ENCODE data around the gene CCDC68.

DNA sequence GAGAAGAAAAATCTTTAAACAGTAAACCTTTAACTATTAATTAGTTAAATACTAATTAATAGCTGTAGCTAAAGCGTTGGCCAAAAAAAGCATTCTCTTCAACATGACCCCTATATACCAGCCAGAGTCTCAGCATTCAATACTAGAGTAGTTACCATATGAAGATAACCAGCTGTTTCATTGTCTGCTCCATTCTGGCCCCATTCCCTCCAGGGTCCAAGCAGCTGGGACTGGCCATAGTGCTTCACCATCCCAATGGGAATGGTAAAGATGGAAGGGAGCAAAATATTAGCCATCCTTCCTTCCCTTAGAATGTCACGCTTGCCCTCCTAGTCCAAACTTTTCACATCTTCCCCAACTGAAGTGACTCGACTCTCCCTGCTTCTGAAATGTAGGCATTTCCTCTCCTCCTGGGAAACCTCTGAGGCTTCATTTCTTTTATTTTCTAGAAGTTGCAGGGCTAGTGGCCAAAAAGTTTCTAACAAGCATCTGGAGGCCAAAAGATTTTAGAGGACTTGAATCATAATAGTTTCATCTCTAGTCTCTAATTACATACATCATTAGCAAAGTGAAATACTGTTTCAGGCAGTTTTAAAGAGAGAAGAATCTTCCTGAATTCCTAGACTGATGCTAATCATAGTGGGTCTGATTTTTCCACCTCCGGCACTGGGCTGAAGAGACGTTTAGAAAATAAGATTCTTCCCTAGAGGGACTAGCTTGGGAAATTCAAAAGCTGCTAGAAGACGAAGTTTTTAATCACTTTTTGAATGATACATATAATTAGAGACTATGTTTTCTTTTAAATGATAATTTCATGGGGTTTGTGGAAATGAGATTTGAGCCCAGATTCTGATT is 52.7 kb downstream of the CCDC68 start:
- TF ChIP-seq, protein P1, sequence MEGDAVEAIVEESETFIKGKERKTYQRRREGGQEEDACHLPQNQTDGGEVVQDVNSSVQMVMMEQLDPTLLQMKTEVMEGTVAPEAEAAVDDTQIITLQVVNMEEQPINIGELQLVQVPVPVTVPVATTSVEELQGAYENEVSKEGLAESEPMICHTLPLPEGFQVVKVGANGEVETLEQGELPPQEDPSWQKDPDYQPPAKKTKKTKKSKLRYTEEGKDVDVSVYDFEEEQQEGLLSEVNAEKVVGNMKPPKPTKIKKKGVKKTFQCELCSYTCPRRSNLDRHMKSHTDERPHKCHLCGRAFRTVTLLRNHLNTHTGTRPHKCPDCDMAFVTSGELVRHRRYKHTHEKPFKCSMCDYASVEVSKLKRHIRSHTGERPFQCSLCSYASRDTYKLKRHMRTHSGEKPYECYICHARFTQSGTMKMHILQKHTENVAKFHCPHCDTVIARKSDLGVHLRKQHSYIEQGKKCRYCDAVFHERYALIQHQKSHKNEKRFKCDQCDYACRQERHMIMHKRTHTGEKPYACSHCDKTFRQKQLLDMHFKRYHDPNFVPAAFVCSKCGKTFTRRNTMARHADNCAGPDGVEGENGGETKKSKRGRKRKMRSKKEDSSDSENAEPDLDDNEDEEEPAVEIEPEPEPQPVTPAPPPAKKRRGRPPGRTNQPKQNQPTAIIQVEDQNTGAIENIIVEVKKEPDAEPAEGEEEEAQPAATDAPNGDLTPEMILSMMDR (IDR thresholded peaks at IDR 0.05 in 8 of 11, conservative IDR thresholded peaks at IDR 0.05 in 3 of 11): no peak
- TF ChIP-seq POLR2A (IDR thresholded peaks at IDR 0.05): no peak

Data from spleen (tissue), 7 donors.